Endodermal cell (in vitro differentiated cells): ENCODE measurements around the gene CRTC3. TPM values are rescaled to one million over a fixed set of nuclear protein-coding genes. Genes with fewer than 3 reads are reported as not detected.

ENCODE experiments used
- DNase-seq: peaks from one replicate; pipeline ENCODE4 v3.0.0-alpha.2; 2017
- H3K27ac ChIP-seq: 2 replicates; pipeline ENCODE4 v1.5.1; 2013; ENCODE audit warnings: mild to moderate bottlenecking, low read depth, low read length, moderate library complexity
- H3K27me3 ChIP-seq: 2 replicates; pipeline ENCODE4 v1.6.1; 2013; ENCODE audit warnings: mild to moderate bottlenecking, low read length, moderate library complexity; ENCODE audit not compliant: insufficient read depth, control insufficient read depth, poor library complexity, severe bottlenecking
- H3K36me3 ChIP-seq: 2 replicates; pipeline ENCODE4 v1.7.0; 2013; ENCODE audit warnings: mild to moderate bottlenecking, low read length, moderate library complexity; ENCODE audit not compliant: control insufficient read depth, insufficient read depth
- H3K4me1 ChIP-seq: one replicate; pipeline ENCODE4 v1.7.0; 2013; ENCODE audit warnings: low read length; ENCODE audit not compliant: control insufficient read depth, insufficient read depth
- H3K4me3 ChIP-seq: 2 replicates; pipeline ENCODE4 v1.5.1; 2013; ENCODE audit warnings: mild to moderate bottlenecking, low read length, moderate library complexity
- H3K9ac ChIP-seq: 2 replicates; pipeline ENCODE4 v1.6.1; 2013; ENCODE audit warnings: mild to moderate bottlenecking, low read length, moderate library complexity; ENCODE audit not compliant: poor library complexity, severe bottlenecking; ENCODE audit errors: extremely low read depth
- H3K9me3 ChIP-seq: 2 replicates; pipeline ENCODE4 v1.6.1; 2013; ENCODE audit warnings: mild to moderate bottlenecking, low read length, moderate library complexity; ENCODE audit not compliant: control insufficient read depth
- H3K27ac Mint-ChIP-seq: 2 replicates; pipeline ENCODE4 v1.8.0; 2020; ENCODE audit warnings: mixed read lengths
- H3K27me3 Mint-ChIP-seq: 2 replicates; pipeline ENCODE4 v1.8.0; 2021; ENCODE audit warnings: mild to moderate bottlenecking, mixed read lengths; ENCODE audit not compliant: insufficient read depth
- H3K36me3 Mint-ChIP-seq: 2 replicates; pipeline ENCODE4 v1.8.0; 2020; ENCODE audit warnings: low read depth, mixed read lengths
- H3K4me1 Mint-ChIP-seq: 2 replicates; pipeline ENCODE4 v1.8.0; 2020; ENCODE audit warnings: mixed read lengths
- H3K4me3 Mint-ChIP-seq: 2 replicates; pipeline ENCODE4 v1.8.0; 2020; ENCODE audit warnings: mild to moderate bottlenecking, moderate library complexity, mixed read lengths
- H3K9me3 Mint-ChIP-seq: 2 replicates; pipeline ENCODE4 v1.8.0; 2020; ENCODE audit warnings: mild to moderate bottlenecking, mixed read lengths
- WGBS, 2 experiments: methylation state at CpG; one replicate each; pipeline versions ENCODE4 v1.1.5 to v1.1.7; 2013; ENCODE audit warnings: missing lambda C conversion rate in 2 of 2, mixed read lengths in 1 of 2; ENCODE audit not compliant: insufficient coverage in 1 of 2, insufficient read length in 1 of 2; 5-methylcytosine and 5-hydroxymethylcytosine counted together
- total RNA-seq, 2 donors: library from RNA; stranded (reverse); fragmentation: NEBNext Ultra II Directional in 1 of 2; extraction: Animal tissue kit (Norgen Biotek cat#: 25700) in 1 of 2; gene quantifications; 2 replicates in 1 of 2; 3 replicates in 1 of 2; pipeline ENCODE4 v1.2.1, GENCODE V29; 2021
- TF ChIP-seq, protein P1 (sequence below): fragments of 200-600 bp; sonication (generic); conservative IDR thresholded peaks from 2 replicates; pipeline ENCODE4 v1.5.0; 2021; ENCODE audit warnings: antibody characterized with exemption, mild to moderate bottlenecking

Gene CRTC3
- total RNA-seq, 2 donors from 2014 or later = 17.3 to 21.9 TPM

DNA sequence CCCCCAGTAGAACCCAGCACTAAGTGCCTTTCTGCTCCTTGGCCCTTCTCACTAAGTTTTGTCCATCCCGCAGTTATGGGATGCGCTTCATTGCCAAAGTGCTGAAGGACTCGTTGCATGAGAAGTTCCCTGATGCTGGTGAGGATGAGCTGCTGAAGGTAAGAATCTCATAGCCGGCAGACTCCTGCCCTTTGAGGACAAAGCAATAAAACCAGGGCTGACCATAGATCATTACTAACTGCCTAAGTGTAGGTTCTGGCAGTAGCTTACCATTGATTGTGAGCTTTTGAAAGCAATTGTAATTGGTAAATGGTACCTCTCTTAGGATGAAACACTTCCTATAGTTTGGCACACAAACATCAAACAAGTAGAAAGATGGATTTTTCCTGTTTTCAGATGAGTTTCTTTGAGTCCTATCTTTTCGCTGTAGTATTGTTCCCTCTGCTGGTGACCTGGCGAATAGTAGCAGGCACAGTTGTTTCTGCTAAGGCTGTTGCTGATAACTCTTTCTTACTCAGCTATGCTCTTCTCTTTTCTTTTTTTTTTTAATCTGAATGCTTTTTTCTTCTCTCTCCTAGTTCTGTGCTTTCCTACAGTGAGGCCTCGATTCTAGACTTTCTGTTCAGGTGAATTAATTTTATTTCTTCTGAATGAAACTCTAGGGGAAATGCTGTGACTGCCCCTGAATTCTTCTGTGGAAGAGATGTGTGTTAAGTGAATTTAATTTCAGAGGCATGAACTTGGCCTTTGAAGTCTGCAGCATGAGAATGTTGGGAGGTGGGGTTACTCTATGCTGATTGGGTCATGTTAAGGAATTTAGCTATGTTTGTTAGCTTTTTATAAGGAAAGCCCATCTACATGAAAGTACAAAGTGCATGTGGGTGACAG lies 47.4 kb upstream of the CRTC3 start:
- 73 to 74% methylated on average over 5 to 7 of the region's 7 CpGs for WGBS, 2 experiments
- Histone ChIP-seq H3K36me3 (peaks cover 95% of the 10 kb centered on the region), H3K9ac (no peak overlapping the region)

DNA sequence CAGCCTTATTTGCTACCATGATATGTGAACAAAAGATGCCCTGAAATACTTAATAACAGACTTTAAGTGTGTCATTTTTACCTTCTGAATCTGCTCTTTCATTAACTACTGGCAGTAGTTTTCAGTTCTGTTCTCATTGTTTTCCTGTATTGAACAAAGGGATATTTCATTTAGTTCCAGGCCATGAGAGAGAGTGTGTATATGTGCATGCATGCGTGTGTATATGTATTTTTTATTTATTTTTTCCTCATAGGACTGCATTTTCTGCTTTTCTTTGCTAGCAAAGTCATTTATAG lies 46.8 kb upstream of the CRTC3 start:
- no peak overlapping the region for H3K27ac ChIP-seq
- H3K27ac Mint-ChIP-seq = no peak overlapping the region
- H3K9me3 ChIP-seq = no peaks in the 10 kb centered on the region
- H3K4me1 ChIP-seq = no peaks in the 10 kb centered on the region
- no peak overlapping the region for H3K4me3 ChIP-seq
- TF ChIP-seq, protein P1, sequence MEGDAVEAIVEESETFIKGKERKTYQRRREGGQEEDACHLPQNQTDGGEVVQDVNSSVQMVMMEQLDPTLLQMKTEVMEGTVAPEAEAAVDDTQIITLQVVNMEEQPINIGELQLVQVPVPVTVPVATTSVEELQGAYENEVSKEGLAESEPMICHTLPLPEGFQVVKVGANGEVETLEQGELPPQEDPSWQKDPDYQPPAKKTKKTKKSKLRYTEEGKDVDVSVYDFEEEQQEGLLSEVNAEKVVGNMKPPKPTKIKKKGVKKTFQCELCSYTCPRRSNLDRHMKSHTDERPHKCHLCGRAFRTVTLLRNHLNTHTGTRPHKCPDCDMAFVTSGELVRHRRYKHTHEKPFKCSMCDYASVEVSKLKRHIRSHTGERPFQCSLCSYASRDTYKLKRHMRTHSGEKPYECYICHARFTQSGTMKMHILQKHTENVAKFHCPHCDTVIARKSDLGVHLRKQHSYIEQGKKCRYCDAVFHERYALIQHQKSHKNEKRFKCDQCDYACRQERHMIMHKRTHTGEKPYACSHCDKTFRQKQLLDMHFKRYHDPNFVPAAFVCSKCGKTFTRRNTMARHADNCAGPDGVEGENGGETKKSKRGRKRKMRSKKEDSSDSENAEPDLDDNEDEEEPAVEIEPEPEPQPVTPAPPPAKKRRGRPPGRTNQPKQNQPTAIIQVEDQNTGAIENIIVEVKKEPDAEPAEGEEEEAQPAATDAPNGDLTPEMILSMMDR = no peak
- no peaks in the 10 kb centered on the region for H3K4me1 Mint-ChIP-seq
- no peak for DNase-seq
- peaks cover 94% of the 10 kb centered on the region for H3K36me3 ChIP-seq
- no peaks in the 10 kb centered on the region for H3K9me3 Mint-ChIP-seq
- WGBS, 2 experiments = 100% methylated on average over 1 of the region's 1 CpG; no CpG with 5 or more reads in 1 of the 2 experiments
- H3K36me3 Mint-ChIP-seq = peaks cover 74% of the 10 kb centered on the region
- H3K27me3 ChIP-seq = no peaks in the 10 kb centered on the region
- H3K27me3 Mint-ChIP-seq = no peaks in the 10 kb centered on the region
- H3K4me3 Mint-ChIP-seq = no peak overlapping the region
- no peak overlapping the region for H3K9ac ChIP-seq

More for the DNA sequence above, 47.4 kb upstream of the CRTC3 start:
- Histone ChIP-seq H3K9me3 (no peaks in the 10 kb centered on the region), H3K27ac (no peak overlapping the region), H3K4me3 (no peak overlapping the region), H3K4me1 (no peaks in the 10 kb centered on the region), H3K27me3 (no peaks in the 10 kb centered on the region)
- H3K36me3 Mint-ChIP-seq = peaks cover 75% of the 10 kb centered on the region
- no peaks in the 10 kb centered on the region for H3K27me3 Mint-ChIP-seq
- no peak overlapping the region for H3K27ac Mint-ChIP-seq
- H3K9me3 Mint-ChIP-seq = no peaks in the 10 kb centered on the region
- no peaks in the 10 kb centered on the region for H3K4me1 Mint-ChIP-seq
- TF ChIP-seq, protein P1 = peak; percentile 96
- no peak overlapping the region for H3K4me3 Mint-ChIP-seq
- DNase-seq = peak; percentile 83

DNA sequence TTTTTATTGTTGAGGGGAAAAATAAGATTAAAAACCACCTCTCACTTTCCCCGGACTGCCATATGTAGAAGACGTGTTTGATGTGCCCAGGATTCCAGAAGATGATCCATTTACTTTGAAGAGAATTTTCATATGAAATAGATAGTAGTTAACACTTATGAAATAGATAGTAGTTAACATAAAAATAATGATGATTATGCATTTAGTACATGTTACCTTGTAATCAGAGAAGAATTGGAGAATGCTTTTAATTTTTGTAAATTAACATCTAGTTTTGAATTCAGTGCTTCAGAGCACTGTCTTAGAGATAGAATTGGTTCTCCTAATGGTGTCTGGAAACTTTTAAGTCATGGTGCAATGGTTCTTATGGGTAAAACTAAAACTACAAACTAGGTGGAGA lies 46.1 kb upstream of the CRTC3 start:
- DNase-seq = no peak
- no peak overlapping the region for H3K27ac ChIP-seq
- WGBS, 2 experiments = 100% methylated on average over 2 of the region's 2 CpGs; no CpG with 5 or more reads in 1 of the 2 experiments
- no peak overlapping the region for H3K4me3 ChIP-seq
- H3K36me3 Mint-ChIP-seq = peaks cover 70% of the 10 kb centered on the region
- peaks cover 94% of the 10 kb centered on the region for H3K36me3 ChIP-seq
- no peak overlapping the region for H3K9ac ChIP-seq
- no peaks in the 10 kb centered on the region for H3K9me3 Mint-ChIP-seq
- H3K4me1 Mint-ChIP-seq = no peaks in the 10 kb centered on the region
- TF ChIP-seq, protein P1 = no peak
- H3K27me3 Mint-ChIP-seq = no peaks in the 10 kb centered on the region
- H3K27me3 ChIP-seq = no peaks in the 10 kb centered on the region
- no peak overlapping the region for H3K27ac Mint-ChIP-seq
- no peak overlapping the region for H3K4me3 Mint-ChIP-seq
- H3K9me3 ChIP-seq = no peaks in the 10 kb centered on the region
- no peaks in the 10 kb centered on the region for H3K4me1 ChIP-seq
